Adipose tissue (tissue), 3 donors: ENCODE data around the gene LGR6. TPM values are rescaled to one million over a fixed set of nuclear protein-coding genes. Genes with fewer than 3 reads are reported as not detected.
"Not testable (repeated sequence)": the region's sequence is repeated elsewhere in the genome, so short reads cannot be mapped to it uniquely, and the experiment has no call there.

ENCODE experiments used
- H3K27ac ChIP-seq: one replicate; pipeline ENCODE4 v1.5.1; 2013; ENCODE audit warnings: low read depth, low read length
- WGBS, 3 donors: extraction: QIAGEN DNeasy Blood & Tissue Kit; methylation state at CpG; one replicate each; pipeline ENCODE4 v1.1.7; 2013; 5-methylcytosine and 5-hydroxymethylcytosine counted together
- polyA plus RNA-seq, 3 donors: library from polyadenylated mRNA; stranded (reverse); fragments of 200-250 nt; gene quantifications; one replicate each; pipeline ENCODE4 v1.2.3, GENCODE V29; 2013
- donor health status: healthy with polysubstance abuse.
- donor health status: Bipolar disorder and iron deficiency.
- donor health status: healthy.

The LGR6 gene
- polyA plus RNA-seq, 3 donors: 0.05 to 1.0 (median 0.28) TPM

DNA sequence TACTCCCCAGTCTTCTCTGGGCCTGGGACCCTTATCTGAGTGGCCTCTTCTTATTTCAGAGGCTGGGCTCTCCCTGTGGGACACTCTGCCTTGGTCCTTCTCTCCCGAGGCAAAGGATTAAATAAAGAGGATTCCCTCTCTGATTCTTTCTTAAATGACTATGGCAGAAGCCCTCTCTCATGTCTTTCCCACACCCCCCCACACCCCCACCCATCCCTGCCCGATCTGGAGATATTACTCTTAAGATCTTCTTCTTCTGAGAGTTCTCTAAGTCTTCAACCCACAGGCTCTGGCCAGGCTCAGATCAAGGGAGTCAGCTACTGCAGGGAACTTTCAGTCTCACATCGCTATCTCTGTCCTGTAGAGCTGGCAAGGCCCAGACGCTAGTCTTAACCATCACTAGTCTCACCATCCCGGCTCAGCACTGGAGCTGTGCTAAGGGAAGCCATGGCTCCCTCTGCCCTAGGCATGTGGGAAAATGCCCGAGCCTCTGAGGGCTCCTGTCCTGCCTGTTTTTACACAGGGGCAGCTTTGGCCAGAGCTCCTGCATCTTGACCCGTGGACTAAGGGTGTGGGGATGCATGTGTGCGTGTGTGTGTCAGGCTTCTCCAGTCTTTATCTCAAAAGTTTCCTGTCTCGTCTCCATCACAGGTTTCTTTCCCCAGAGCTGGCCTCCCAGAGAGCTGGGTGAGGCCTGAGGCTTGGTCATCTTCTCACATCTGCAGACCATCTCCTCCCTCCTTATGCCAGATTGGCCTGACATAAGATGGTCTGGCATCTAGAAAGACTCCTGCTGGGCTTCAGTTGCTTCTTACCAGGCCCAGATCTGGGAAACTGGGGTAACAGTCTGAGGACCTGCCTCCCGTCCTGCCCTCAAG is 36.7 kb downstream of the LGR6 start:
- H3K27ac ChIP-seq: no peak overlapping the region
- 83 to 87% (median 84%) methylated on average over 10 of the region's 10 CpGs for WGBS, 3 donors

DNA sequence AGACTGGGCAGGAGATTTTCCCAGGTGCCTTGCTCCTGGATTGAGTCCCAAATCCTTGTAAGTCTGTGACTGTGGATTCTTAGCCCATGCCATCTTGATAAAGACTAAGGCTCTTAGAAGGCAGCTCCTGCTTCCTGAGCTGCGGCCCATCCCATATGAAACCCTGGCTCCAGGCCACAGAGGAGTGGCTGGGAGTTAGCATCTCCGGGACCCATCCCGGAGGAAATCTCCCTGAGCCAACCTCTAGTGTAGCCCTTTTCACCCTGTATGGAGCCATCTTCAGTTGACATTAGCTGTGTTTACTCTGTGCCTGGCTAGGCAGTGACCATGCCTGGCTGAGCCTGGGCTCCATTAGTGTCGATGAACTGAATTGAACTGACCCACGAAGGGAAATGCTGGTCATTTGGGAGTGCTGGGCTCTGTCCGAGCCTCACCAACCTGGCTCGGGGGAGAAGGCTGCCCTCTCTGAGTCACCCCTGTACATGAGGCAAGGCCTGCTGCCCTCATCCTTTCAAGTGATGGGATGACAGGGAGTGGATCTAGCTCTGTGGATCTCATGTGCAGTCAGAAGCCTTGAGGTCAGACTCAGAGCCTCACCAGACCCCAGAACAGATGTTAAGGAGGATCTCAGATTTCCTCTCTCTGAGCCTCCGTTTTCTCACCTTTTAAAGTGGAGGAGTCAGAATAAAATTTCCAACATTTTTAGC is 37.5 kb downstream of the LGR6 start:
- H3K27ac ChIP-seq: no peak overlapping the region
- 62 to 85% (median 75%) methylated on average over 8 of the region's 8 CpGs for WGBS, 3 donors

DNA sequence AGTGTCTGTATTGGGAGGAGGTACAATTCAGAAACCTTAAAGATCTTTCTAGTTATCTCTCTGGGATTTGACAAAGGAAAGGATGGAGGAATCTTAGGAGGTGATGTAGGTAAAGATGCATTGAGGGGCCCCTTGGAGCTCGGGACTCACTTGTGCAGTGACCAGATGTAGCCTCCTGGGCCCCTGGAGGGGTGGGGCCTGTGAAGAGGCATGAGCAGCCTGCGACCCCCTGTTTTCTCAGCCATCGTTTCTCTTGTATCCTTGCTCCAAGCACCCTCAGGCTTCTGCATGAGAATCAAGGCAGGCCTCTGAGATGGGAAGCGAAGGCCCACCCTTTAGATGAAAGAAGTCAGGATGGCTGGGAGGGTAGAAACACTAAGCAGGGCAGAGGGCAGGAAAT is 39.6 kb downstream of the LGR6 start:
- WGBS, 3 donors: 69 to 77% (median 71%) methylated on average over 4 of the region's 4 CpGs
- no peak overlapping the region for H3K27ac ChIP-seq

DNA sequence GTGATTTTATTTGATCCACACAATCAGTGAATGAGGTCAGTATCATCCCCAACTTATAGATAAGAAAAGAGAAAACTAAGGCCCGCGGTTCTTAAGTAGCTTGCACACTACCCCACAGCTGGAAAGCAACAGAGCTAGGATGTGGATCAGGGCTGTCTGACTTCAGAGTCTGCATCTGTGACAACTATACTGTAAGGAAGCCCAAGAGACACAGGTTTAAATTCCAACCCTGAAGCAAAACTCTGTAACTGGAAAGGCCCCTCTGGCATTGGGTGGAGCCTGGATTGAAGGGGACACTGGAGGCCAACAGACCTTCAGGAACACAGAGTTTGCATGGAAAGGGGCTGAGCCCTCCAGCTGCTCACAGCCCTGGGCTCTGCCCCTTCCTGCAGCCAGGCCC is 40.2 kb downstream of the LGR6 start:
- WGBS, 3 donors: 88 to 95% (median 90%) methylated on average over 2 of the region's 2 CpGs

DNA sequence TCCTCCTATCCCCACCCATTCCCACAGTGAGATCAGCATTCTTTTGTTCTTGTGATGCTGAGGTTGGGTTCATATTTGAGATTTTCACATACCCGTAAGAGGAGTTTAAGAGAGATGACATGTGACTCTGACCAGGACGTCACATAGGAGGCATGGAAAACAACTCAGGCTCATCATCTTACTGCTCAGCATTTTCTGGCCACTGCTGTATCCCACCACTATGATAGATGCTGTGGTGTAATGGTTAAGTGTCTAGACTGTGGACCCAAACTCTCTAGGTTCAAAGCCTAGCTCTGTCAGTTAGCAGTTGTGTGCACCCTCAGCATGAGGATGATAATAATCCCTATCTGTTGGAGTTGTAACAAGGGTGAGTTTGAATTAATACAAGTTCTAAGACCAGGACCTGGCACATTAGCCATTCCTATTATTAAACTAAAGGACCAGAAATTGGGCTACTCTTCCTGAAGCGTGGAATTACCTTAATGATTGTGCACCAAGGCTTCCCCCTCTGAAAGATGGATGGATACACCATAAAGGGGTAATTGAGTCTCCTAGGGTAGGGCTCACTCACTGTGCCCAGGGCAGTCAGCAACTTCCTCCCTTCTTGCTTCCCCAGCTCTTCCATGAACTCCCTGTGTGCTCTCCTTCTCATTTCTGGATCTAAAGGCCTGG is 40.9 kb downstream of the LGR6 start:
- no peak overlapping the region for H3K27ac ChIP-seq
- 73 to 78% (median 76%) methylated on average over 3 of the region's 3 CpGs for WGBS, 3 donors

More for the DNA sequence above, 40.2 kb downstream of the LGR6 start:
- H3K27ac ChIP-seq: no peak overlapping the region

DNA sequence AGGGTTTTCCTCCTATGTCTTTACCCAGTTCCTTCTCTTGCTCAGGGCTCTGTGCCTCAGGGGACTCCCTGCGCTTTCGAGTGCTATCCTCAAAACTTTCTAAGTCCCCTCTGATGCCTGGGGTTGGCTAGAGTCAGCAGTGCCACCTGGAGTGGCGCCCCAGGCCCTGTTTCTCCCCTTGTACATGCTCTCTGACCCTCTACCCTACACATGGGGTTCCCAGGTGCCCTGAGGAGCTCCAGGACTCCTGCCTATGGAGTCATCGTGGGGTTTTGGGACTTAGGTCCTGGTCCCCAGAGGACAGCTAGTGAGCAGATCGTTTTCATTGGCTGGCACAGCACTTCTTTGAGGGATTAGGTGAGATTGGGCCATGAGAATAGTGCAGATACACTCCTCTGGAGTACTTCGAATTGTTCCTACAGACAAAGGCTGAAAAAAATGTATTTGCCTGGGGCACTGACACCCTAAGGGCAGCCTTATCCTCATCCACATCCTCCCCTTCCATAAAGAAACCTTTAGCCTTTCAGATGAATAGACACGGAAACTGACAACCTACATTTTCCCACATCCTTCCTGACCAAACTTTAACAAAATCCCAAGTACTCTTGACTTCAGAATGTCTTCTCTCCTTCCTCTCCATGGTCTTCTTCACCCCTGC is 41.5 kb downstream of the LGR6 start:
- H3K27ac ChIP-seq: no peak overlapping the region
- 76 to 80% (median 79%) methylated on average over 7 of the region's 7 CpGs for WGBS, 3 donors

DNA sequence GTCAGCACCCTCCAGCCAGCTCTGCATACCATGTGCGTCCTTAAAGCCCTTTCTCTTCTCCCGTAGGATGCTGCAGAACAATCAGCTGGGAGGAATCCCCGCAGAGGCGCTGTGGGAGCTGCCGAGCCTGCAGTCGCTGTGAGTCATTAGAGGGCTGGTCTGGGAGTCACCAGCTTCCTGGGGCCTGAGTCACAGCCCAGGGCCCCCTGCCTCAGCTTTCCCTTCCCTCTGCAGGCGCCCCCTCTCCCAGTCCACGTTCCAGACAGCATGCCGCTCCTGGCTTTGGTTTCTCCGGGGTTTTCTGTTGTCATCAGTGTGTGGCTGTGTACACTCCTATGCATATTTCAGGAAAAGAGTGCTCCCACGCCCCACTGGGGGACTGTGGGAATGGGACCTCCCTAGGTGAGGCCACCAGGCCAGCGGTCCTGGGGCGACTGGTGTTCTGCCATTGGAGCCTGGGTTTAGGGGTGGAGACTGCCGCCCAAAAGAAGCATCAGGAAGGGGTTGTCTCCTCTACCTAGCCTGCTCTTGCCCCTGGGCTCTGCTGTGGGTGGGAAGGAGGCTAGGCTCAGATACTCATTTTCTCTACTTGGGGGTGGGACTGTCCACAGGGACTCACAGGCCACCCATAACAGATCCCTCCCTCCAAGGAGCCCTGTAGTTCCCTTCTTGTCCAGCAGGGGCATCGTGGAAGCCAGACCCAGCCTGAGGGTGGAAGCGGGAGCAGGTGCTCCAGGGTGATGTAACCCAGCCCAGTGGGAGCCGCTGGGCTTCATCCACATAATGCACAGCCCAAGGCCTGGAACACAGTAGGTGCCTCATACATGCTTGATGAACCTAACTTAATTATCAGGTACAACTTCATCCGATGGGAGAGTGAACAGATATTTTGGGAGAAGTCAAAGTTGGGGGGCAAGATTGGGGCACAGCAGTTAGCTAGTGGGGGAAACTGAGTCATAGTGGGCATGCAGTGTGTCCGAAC is 42.5 kb downstream of the LGR6 start:
- H3K27ac ChIP-seq: no peak overlapping the region
- 46 to 51% (median 49%) methylated on average over 16 to 19 of the region's 19 CpGs for WGBS, 3 donors

DNA sequence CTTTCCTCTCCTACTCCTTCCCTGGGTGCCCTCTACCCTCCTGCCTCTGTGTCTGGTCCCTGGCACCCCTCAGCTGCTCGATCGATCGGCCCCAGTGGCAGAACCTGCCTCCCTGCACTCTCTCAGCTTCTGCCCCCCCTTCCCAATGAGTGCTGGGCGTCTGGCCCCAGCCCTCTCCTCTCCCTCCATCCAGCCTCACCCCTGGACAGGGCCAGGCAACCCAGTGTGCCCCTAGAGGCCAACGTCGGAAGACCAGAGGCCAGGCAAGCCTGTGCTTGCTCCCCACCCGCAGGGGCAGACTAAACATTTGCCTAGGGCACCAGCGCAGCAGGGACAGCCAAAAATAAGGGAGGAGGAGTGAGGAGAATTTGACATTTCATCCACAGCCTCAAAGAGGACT is 43.5 kb downstream of the LGR6 start:
- WGBS, 3 donors: 27 to 53% (median 39%) methylated on average over 8 of the region's 8 CpGs
- no peak overlapping the region for H3K27ac ChIP-seq

DNA sequence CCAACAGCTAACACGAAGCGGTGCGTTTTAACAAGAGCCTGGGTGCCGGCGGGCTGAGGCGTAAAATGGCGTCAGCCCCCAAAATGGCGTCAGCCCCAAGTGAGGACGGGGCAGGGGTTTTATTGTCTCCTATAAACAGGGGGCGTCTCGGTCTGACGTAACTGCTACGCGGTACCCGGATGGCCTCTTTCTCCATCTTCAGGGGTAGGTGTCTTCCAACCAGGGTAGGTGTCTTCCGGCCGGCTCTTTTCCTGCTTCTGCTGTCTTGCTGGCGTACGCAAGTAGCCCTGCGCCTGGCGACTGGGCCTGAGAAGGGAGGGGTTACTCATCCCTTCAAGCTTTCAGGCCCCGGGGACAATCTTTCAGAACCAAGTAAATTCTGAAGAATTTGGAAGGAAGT is 45.3 kb downstream of the LGR6 start:
- 90 to 92% (median 91%) methylated on average over 22 of the region's 22 CpGs for WGBS, 3 donors
- no peak overlapping the region for H3K27ac ChIP-seq

DNA sequence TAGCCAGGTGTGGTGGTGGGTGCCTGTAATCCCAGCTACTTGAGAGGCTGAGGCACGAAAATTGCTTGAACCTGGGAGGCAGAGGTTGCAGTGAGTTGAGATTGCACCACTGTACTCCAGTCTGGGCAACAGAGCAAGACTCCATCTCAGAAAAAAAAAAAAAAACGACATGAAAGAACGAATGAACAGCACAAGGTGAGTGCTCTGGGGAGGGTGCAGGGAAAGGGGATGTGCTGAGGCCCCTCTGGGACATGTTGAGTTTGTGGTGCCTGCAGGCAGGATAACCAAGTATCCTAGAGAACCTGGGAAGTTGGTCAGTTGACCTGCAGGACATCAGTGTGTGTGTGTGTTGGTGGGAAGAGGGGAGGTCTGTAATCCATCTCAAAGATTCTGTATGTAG is 46.6 kb downstream of the LGR6 start:
- WGBS, 3 donors: 60 to 77% (median 71%) methylated on average over 2 to 3 of the region's 3 CpGs
- H3K27ac ChIP-seq: not testable (repeated sequence)

DNA sequence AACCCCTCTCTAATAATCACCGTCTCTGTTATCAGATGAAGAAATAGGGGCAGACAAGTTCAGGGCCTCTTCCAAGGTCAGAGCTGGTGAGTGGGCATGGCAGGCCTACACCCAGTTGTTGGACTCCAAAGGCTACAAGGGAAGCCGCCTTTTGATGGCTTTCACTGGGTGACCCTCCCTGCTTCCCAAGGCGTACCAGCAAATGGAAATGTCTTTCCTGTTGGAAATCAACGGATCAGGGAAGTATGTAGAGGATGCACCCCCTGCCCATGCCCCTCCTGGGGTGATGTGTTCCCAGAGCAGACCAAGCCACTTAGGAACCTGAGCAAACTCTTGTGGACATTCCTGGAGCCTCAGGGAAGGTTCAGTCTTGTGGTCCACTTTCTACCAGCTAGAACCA is 47.4 kb downstream of the LGR6 start:
- 81 to 84% (median 83%) methylated on average over 4 of the region's 4 CpGs for WGBS, 3 donors
- no peak overlapping the region for H3K27ac ChIP-seq

DNA sequence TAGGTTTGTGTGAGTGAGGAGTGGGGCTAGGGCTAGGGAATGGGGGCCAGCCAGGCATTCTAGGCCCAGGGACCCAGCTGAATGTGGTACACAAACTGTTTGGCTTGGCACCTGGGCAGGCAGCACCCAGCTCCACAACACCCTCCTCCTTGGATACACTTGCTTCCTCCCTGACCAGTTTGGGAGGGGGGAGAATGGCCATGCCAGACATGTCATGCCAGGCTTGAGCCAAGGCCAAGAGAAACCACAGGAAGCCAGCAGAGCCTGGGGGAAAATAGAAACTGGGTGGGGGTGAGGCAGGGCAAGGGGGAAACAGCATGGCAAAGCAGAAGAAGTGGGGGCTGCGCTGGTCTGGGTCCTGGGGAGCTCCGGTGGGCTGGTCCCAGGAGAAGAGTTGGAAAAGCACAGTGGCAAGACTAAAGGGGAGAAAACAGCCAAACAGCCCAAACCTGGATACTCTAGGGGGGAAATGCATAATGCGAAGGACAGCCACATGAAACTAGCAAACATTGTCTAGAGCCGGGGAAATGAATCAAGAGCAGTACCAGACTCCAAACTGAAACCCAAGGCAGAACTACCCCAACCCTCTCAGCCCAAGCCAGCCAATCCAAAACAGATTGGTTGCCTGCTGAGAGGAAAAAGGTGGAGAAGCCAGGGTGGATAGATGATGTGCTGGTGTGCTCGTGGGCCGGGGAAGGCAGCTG is 47.9 kb downstream of the LGR6 start:
- 49 to 69% (median 61%) methylated on average over 6 of the region's 6 CpGs for WGBS, 3 donors
- H3K27ac ChIP-seq: no peak overlapping the region

DNA sequence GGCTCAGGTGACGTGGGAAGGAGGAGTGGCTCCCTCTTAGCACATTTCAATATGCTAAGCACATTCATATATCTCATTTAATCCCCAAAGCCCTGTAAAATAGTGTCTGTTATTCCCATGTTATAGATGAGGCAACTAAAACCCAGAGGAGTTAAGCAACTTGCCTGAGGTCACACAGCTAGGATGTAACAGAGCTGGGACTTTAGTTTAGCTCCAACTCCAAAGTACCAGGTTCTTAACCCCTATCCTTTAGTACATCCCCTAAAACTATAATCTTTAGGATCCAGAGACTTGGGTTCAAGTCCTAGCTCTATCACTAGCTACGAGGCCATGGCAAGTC is 48.5 kb downstream of the LGR6 start:
- WGBS, 3 donors: 61 to 78% (median 61%) methylated on average over 2 of the region's 2 CpGs
- H3K27ac ChIP-seq: no peak overlapping the region

DNA sequence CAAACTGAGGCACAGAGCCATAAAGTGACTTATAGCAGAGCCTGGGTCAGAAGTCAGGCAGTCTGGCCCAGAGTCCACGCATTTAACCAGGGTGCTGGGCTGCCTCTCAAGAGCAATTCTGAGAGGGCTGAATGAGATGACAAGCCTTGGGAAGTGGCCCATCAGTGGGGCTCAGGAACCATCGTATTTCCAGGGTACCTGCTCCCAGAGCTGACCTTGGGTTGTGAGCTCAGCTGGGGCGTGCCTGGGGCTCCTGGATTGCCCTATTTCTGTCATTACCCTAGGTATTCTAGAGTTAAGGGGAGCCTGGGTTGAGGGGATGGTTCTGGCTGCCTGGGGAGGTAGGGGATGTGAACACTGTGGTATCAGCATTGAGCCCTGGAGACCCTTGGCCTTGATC is 49.4 kb downstream of the LGR6 start:
- no peak overlapping the region for H3K27ac ChIP-seq
- WGBS, 3 donors: 68 to 84% (median 81%) methylated on average over 3 of the region's 3 CpGs

DNA sequence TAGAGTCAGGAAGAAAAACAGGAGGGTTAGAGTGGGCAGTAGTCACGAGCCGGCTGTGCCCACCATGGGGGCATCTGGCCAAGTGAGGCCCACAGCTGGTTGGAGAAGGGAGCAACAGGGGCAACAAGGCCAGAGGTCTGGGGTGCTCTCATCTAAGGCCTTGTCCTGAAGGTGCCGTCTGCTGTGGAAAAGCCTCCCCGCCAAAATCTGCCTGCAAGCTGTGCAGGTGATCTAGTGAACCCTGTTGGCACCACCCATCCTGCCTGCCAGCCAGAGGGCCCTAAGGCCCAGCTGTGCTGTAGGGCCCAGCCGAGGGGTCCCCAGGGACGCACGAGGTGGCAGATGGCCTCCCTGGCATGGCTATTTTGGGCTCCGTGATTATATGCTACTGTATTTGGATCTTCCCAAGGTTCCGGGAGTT is 51.3 kb downstream of the LGR6 start:
- WGBS, 3 donors: 82 to 91% (median 88%) methylated on average over 9 of the region's 9 CpGs
- H3K27ac ChIP-seq: no peak overlapping the region

DNA sequence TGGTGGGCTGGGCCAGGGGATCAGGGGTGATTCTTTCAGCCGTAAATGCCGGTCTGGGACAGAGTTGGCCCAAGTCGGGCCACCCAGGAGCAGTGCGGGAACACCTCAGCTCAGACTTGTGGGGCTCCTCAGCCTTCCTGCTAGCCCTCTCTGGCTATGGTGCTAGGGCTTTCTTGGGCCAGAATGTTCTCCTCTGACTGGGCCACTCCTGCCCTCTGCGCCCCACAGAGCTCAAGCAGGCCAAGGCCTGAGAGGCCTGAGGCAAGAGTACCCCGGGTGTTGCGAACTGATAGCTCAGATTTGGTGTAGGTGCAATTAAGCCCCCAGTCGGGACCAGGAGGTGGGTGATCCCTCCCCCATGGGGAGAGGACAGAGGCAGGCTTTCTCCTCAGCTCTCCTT is 51.8 kb downstream of the LGR6 start:
- H3K27ac ChIP-seq: no peak overlapping the region
- WGBS, 3 donors: 85 to 91% (median 89%) methylated on average over 8 of the region's 8 CpGs

DNA sequence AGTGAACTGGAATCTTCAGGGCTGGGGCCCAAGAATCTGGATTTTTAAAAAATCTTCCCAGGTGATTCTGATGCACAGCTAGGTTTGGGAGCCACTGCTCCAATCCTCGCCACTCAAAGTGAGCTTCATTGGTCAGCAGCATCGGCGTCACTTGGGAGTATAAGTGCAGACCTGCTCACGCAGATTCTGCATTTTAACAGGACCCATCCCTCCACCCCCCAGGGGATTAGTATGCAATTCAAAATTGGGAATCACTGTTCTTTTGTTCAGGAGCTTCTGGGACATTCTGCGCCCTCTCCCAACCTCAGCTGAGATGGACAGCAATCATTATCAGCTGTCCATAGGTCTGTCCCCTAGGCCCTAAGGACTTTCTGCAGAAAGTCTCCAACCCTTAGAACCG is 53.5 kb downstream of the LGR6 start:
- 88 to 94% (median 93%) methylated on average over 6 of the region's 6 CpGs for WGBS, 3 donors
- H3K27ac ChIP-seq: no peak overlapping the region
